ENCODE results near the gene ARHGEF19. TPM values are rescaled to one million over a fixed set of nuclear protein-coding genes. Genes with fewer than 3 reads are reported as not detected.
A peak's percentile ranks its signal among the peaks of the same experiment; 100 is the strongest.

ARHGEF19 gene
- total RNA-seq, 5 donors from 2014 or later (not counting 1 experiment from before 2014, with no cell fraction given): 7.0 to 17.6 (median 12.3) TPM

GRCh38 chr1:16245476-16246196, 33.2 kb upstream of the ARHGEF19 start:
- DNase-seq (no peak), ATAC-seq (replicated peaks in 1 of 4) (no peak)
- Histone ChIP-seq H3K4me1 (ENCODE audit: control insufficient read depth in 1 of 2, extremely low read depth in 1 of 2, insufficient read depth in 2 of 2, low read length in 2 of 2) (peaks cover 0 to 8% of the 10 kb centered on the region in 2 experiments), H3K36me3 (ENCODE audit: control insufficient read depth in 2 of 2, extremely low read depth in 1 of 2, insufficient read depth in 1 of 2, low read length in 1 of 2) (peaks cover 0 to 17% of the 10 kb centered on the region in 2 donors), H3K27ac (ENCODE audit: low read length) (no peak overlapping the region), H3K4me3 (ENCODE audit: control insufficient read depth in 1 of 2, extremely low read depth in 1 of 2, low read length in 1 of 2) (no peak overlapping the region), H3K27me3 (replicated peaks in 1 of 2; ENCODE audit: control insufficient read depth in 2 of 2, extremely low read depth in 1 of 2, insufficient read depth in 2 of 2, low read length in 1 of 2) (no peaks in the 10 kb centered on the region), H3K9me3 (no peaks in the 10 kb centered on the region)
- Mint-ChIP-seq H3K36me3 (peaks cover 4% of the 10 kb centered on the region), H3K4me3 (no peak overlapping the region), H3K9me3 (no peaks in the 10 kb centered on the region), H3K27ac (peak overlapping the region in 1 of 2 donors; percentile 36), H3K4me1 (peaks cover 19 to 21% (median 20%) of the 10 kb centered on the region in 3 donors), H3K27me3 (no peaks in the 10 kb centered on the region)
- ChIA-PET POLR2A (interaction anchor here in 1 of 2 donors (0.7 kb wide), 2 partner anchors 33 to 85 kb away, joined by 3 to 9 read pairs; partner anchors contain the start of gene ARHGEF19), CTCF (interaction anchor here in 1 of 2 donors (0.8 to 1.0 kb wide), 2 partner anchors 23 to 173 kb away, joined by 3 to 4 read pairs; partner anchors contain the start of gene FAM131C)
- 96% methylated on average over 5 of the region's 9 CpGs for WGBS (ENCODE audit: insufficient coverage)

GRCh38 chr1:16244650-16245285, 32.3 kb upstream of the ARHGEF19 start:
- Histone ChIP-seq H3K9me3 (no peaks in the 10 kb centered on the region), H3K4me3 (ENCODE audit: control insufficient read depth in 1 of 2, extremely low read depth in 1 of 2, low read length in 1 of 2) (no peak overlapping the region), H3K4me1 (ENCODE audit: control insufficient read depth in 1 of 2, extremely low read depth in 1 of 2, insufficient read depth in 2 of 2, low read length in 2 of 2) (peaks cover 0 to 8% of the 10 kb centered on the region in 2 experiments), H3K27ac (ENCODE audit: low read length) (no peak overlapping the region), H3K27me3 (replicated peaks in 1 of 2; ENCODE audit: control insufficient read depth in 2 of 2, extremely low read depth in 1 of 2, insufficient read depth in 2 of 2, low read length in 1 of 2) (no peaks in the 10 kb centered on the region), H3K36me3 (ENCODE audit: control insufficient read depth in 2 of 2, extremely low read depth in 1 of 2, insufficient read depth in 1 of 2, low read length in 1 of 2) (peaks cover 0 to 14% of the 10 kb centered on the region in 2 donors)
- H3K4me3 Mint-ChIP-seq: no peak overlapping the region
- CTCF ChIA-PET: interaction anchor here in 1 of 2 donors (1.0 to 1.6 kb wide), 3 partner anchors 28 to 172 kb away, joined by 4 to 6 read pairs (median 5); partner anchors contain the start of gene FAM131C
- H3K9me3 Mint-ChIP-seq: no peaks in the 10 kb centered on the region
- H3K36me3 Mint-ChIP-seq: peaks cover 3% of the 10 kb centered on the region
- POLR2A ChIA-PET: no interaction called here
- H3K4me1 Mint-ChIP-seq: peaks cover 15 to 17% (median 17%) of the 10 kb centered on the region in 3 donors
- no peak for ATAC-seq (replicated peaks in 1 of 4)
- no peaks in the 10 kb centered on the region for H3K27me3 Mint-ChIP-seq
- 87% methylated on average over 6 of the region's 8 CpGs for WGBS (ENCODE audit: insufficient coverage)
- H3K27ac Mint-ChIP-seq: no peak overlapping the region
- DNase-seq: no peak

DNA sequence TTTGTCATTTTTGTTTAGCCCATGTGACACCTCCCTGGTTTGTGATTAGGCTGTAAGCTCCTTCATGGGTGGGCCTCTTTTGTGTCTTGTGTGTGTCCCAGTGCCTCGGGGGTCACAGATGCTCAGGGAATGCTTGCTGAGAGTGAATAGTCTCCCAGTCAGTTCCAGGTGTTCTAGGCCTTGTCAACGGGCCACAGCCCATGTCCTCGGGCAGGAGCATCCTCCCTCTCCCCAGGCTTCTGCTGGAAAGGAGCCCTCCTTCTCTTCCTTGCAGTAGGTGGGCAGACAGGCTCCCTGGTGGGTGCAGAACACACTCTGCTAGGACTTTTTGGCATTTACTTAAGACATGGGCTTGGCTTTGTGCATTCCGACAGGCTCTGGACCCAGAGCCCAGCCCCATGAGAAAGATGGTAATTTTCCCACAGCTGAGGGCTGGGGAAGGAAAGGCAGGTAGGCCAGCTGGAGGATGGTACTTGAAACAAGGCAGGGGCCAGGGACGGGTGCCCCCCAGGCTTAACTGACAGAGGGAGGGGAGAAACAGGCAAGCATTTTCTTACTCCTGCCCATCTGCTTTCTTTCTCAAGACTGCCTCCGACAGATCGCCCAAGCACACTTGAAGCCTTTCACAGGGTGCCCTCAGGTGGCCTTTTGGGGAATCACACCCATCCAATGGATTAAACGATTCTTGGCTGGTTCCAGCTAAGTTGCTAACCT, 31.6 kb upstream of the ARHGEF19 start:
- H3K27me3 ChIP-seq (replicated peaks in 1 of 2; ENCODE audit: control insufficient read depth in 2 of 2, extremely low read depth in 1 of 2, insufficient read depth in 2 of 2, low read length in 1 of 2): no peaks in the 10 kb centered on the region
- Mint-ChIP-seq H3K36me3 (no peaks in the 10 kb centered on the region), H3K9me3 (no peaks in the 10 kb centered on the region), H3K27me3 (no peaks in the 10 kb centered on the region), H3K4me3 (no peak overlapping the region), H3K27ac (peak overlapping the region in 1 of 2 donors; percentile 55), H3K4me1 (peaks cover 10 to 12% (median 11%) of the 10 kb centered on the region in 3 donors)
- H3K4me1 ChIP-seq (ENCODE audit: control insufficient read depth in 1 of 2, extremely low read depth in 1 of 2, insufficient read depth in 2 of 2, low read length in 2 of 2): peaks cover 0 to 8% of the 10 kb centered on the region in 2 experiments
- peak; percentile 82 to 88 (median 86) for ATAC-seq (replicated peaks in 1 of 4)
- H3K9me3 ChIP-seq: no peaks in the 10 kb centered on the region
- ChIA-PET CTCF (interaction anchor here in 1 of 2 donors (1.0 to 1.6 kb wide), 3 partner anchors 27 to 171 kb away, joined by 4 to 6 read pairs (median 5); partner anchors contain the start of gene FAM131C), POLR2A (no interaction called here)
- H3K36me3 ChIP-seq (ENCODE audit: control insufficient read depth in 2 of 2, extremely low read depth in 1 of 2, insufficient read depth in 1 of 2, low read length in 1 of 2): peaks cover 0 to 14% of the 10 kb centered on the region in 2 donors
- WGBS (ENCODE audit: insufficient coverage): 57% methylated on average over 2 of the region's 8 CpGs
- peak; percentile 31 to 85 (median 67) for DNase-seq
- no peak overlapping the region for H3K4me3 ChIP-seq (ENCODE audit: control insufficient read depth in 1 of 2, extremely low read depth in 1 of 2, low read length in 1 of 2)
- no peak overlapping the region for H3K27ac ChIP-seq (ENCODE audit: low read length)

- H3K27ac Mint-ChIP-seq: no peak overlapping the region
- H3K27me3 Mint-ChIP-seq: no peaks in the 10 kb centered on the region
- no peak overlapping the region for H3K4me3 ChIP-seq (ENCODE audit: control insufficient read depth in 1 of 2, extremely low read depth in 1 of 2, low read length in 1 of 2)
- no peaks in the 10 kb centered on the region for H3K36me3 Mint-ChIP-seq
- no peak for ATAC-seq (replicated peaks in 1 of 4)
- H3K27me3 ChIP-seq (replicated peaks in 1 of 2; ENCODE audit: control insufficient read depth in 2 of 2, extremely low read depth in 1 of 2, insufficient read depth in 2 of 2, low read length in 1 of 2): no peaks in the 10 kb centered on the region
- POLR2A ChIA-PET: no interaction called here
- peaks cover 0 to 10% of the 10 kb centered on the region in 2 experiments for H3K4me1 ChIP-seq (ENCODE audit: control insufficient read depth in 1 of 2, extremely low read depth in 1 of 2, insufficient read depth in 2 of 2, low read length in 2 of 2)
- H3K36me3 ChIP-seq (ENCODE audit: control insufficient read depth in 2 of 2, extremely low read depth in 1 of 2, insufficient read depth in 1 of 2, low read length in 1 of 2): peaks cover 0 to 10% of the 10 kb centered on the region in 2 donors
- CTCF ChIA-PET: interaction anchor here (0.6 to 1.6 kb wide), 3 partner anchors 26 to 165 kb away, joined by 3 to 6 read pairs (median 3); no protein-coding TSS in a partner anchor
- H3K9me3 Mint-ChIP-seq: no peaks in the 10 kb centered on the region
- H3K9me3 ChIP-seq: no peaks in the 10 kb centered on the region
- 77% methylated on average over 8 of the region's 8 CpGs for WGBS (ENCODE audit: insufficient coverage)
- no peak overlapping the region for H3K4me3 Mint-ChIP-seq
- DNase-seq: no peak
- no peak overlapping the region for H3K27ac ChIP-seq (ENCODE audit: low read length)
- peaks cover 4 to 9% (median 7%) of the 10 kb centered on the region in 3 donors for H3K4me1 Mint-ChIP-seq
Measured at GRCh38 chr1:16243215-16243610, 30.8 kb upstream of the ARHGEF19 start.

GRCh38 chr1:16242556-16243214, 30.2 kb upstream of the ARHGEF19 start:
- H3K27ac Mint-ChIP-seq: no peak overlapping the region
- Histone ChIP-seq H3K4me3 (ENCODE audit: control insufficient read depth in 1 of 2, extremely low read depth in 1 of 2, low read length in 1 of 2) (no peak overlapping the region), H3K4me1 (ENCODE audit: control insufficient read depth in 1 of 2, extremely low read depth in 1 of 2, insufficient read depth in 2 of 2, low read length in 2 of 2) (peaks cover under 1 to 15% of the 10 kb centered on the region in 2 experiments), H3K9me3 (no peaks in the 10 kb centered on the region), H3K27ac (ENCODE audit: low read length) (no peak overlapping the region), H3K36me3 (ENCODE audit: control insufficient read depth in 2 of 2, extremely low read depth in 1 of 2, insufficient read depth in 1 of 2, low read length in 1 of 2) (peaks cover 0 to 7% of the 10 kb centered on the region in 2 donors), H3K27me3 (replicated peaks in 1 of 2; ENCODE audit: control insufficient read depth in 2 of 2, extremely low read depth in 1 of 2, insufficient read depth in 2 of 2, low read length in 1 of 2) (no peaks in the 10 kb centered on the region)
- no peaks in the 10 kb centered on the region for H3K27me3 Mint-ChIP-seq
- CTCF ChIA-PET: interaction anchor here (0.6 to 0.7 kb wide), 2 partner anchors 25 to 120 kb away, joined by 3 read pairs; no protein-coding TSS in a partner anchor
- DNase-seq (no peak), ATAC-seq (replicated peaks in 1 of 4) (no peak)
- POLR2A ChIA-PET: interaction anchor here in 1 of 2 donors (0.6 to 0.7 kb wide), 2 partner anchors 16 to 25 kb away, joined by 3 read pairs; no protein-coding TSS in a partner anchor
- no peak overlapping the region for H3K4me3 Mint-ChIP-seq
- H3K4me1 Mint-ChIP-seq: peaks cover 6 to 12% (median 9%) of the 10 kb centered on the region in 3 donors
- no peaks in the 10 kb centered on the region for H3K9me3 Mint-ChIP-seq
- 87% methylated on average over 13 of the region's 17 CpGs for WGBS (ENCODE audit: insufficient coverage)
- H3K36me3 Mint-ChIP-seq: no peaks in the 10 kb centered on the region

All from T-cell (primary cell).